Tracheal epithelial cell (primary cell): Measurements from ENCODE around the gene HIP1. TPM values are rescaled to one million over a fixed set of nuclear protein-coding genes. Genes with fewer than 3 reads are reported as not detected.

ENCODE experiments used
- total RNA-seq: library from RNA; depleted of rRNA; stranded (reverse); fragments of >200 nt; gene quantifications from 2 replicates; pipeline ENCODE4 v1.2.1, GENCODE V29; 2014

Gene HIP1
- 3.6 and 5.8 TPM in 2 replicates for total RNA-seq

GRCh38 chr7:75738604-75738974, at the start of gene HIP1:
Gene HIP1, minus strand, starts transcription at chr7:75738941. Its CDS starts 21 bp downstream, at chr7:75738920.

GRCh38 chr7:75772081-75773077, 33.6 kb upstream of the HIP1 start, which contains the start of gene CCL26:
Gene CCL26, minus strand, starts transcription at chr7:75772211. Its CDS starts 35 bp downstream, at chr7:75772176.

GRCh38 chr7:75492020-75492419, 246.7 kb downstream of the HIP1 start, which contains the start of gene SPDYE5:
Gene SPDYE5, plus strand, starts transcription at chr7:75492320. Its CDS starts 1,728 bp downstream, at chr7:75494048.

GRCh38 chr7:75485979-75486643, 252.6 kb downstream of the HIP1 start, which contains the start of gene POM121C:
Gene POM121C, minus strand, starts transcription at chr7:75486299. Its CDS starts 44,803 bp downstream, at chr7:75441496.

Other genes with a start within 250 kb of the HIP1 start
- gene SPDYE5, start 246.6 kb downstream of the HIP1 start, total RNA-seq, result not detected in 2 replicates
- not detected in 2 replicates for gene CCL26, start 33.3 kb upstream of the HIP1 start, total RNA-seq
- gene CCL24, start 74.9 kb upstream of the HIP1 start, total RNA-seq, result not detected in 2 replicates
- 15.1 and 23.6 TPM in 2 replicates for gene RHBDD2, start 140.1 kb upstream of the HIP1 start, total RNA-seq
- gene POR, start 176.2 kb upstream of the HIP1 start, total RNA-seq, result 120 and 129 TPM in 2 replicates